Activated CD4-positive, alpha-beta T cell treated with anti-CD3 and anti-CD28 coated beads for 4 hours (primary cell): ENCODE data around the gene PRDM16.

Source experiments
- DNase-seq, 2 donors: peaks; one replicate each; pipeline ENCODE4 v3.0.0-alpha.2; 2020

The PRDM16 gene

DNA sequence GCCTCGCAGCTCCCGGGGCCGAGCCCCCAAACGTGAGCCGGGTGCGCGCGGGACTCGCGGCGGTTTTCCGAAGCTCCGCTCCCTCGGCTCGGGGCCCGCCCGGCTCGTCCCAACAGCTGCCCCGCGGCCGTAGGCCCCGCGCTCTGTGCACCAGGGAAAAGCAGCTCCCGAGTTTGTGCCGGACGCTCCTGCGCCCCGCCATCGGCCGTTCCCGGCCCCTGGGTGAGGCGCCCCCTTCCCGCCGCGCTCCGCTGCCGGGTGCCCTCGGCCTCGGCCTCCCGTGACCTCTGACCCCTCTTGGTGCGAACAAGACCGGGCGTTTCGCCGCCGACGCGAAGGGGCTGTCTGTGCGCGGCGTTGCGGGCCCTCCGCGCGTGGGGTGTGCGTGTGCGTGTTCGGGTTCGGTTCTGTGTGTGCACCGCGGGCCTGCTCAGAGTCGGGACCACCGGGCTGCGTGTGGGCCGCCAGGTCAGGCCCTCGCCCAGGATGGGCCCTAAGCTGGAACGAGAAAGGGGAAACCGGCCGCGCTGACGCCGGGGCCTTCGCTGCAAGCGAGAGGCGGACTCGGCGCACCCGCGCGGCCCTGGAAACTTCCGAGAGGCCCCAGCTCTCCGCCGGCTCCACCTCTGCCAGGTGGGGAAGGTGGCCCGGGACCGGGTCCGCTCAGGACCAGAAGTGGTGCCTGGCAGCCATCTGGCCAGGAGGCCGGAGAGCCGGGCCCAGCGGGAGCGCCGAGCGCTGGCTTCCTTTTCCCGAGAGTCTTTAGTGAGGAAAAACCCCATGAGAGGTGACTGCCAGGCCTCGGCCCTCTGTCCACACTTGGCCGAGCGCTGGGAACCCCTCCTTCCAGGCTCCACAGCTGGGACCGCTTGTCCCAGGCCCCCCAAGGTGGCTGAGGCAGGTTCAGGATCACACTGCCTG is 1.9 kb downstream of the PRDM16 start:
- no peak for DNase-seq

DNA sequence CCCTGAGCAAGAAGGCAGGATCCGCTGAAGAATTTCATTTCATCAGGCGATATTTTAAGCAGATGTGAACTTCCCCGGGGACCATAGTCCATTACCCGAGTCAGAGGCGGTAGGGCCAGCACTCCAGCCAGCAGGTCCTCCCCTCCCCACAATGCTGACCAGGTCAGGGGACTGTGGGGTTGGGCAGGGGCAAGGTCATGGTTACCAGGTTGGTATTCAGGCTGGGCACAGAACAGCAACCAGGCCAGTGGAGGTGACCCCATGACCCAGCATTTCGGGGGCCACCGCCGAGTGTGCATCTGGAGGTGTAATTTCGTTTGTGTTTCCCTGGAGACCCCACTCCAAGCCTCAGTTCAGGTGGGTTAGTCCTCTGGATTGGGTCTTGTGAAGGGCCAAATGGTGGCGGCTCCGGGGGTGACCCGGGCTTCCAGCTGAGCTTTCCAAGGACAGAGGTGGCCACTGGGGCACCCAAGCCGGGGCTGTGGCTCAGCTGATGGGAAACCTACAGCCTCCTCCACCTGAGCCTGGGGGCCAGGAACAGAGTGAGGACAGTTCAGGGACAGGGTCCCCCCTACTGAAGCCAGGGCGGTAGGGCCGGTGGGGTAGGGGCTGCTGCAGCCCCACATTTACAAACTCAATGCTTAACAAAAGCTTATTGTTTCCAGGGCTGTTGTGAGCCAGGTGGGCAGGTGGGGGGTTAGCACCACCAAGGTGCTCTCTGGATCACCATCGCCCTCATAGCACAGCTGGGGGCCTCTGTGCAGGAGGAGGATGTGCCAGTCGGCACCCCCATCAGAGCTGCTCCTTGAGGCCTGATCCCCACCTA is 2.8 kb downstream of the PRDM16 start:
- DNase-seq: no peak

DNA sequence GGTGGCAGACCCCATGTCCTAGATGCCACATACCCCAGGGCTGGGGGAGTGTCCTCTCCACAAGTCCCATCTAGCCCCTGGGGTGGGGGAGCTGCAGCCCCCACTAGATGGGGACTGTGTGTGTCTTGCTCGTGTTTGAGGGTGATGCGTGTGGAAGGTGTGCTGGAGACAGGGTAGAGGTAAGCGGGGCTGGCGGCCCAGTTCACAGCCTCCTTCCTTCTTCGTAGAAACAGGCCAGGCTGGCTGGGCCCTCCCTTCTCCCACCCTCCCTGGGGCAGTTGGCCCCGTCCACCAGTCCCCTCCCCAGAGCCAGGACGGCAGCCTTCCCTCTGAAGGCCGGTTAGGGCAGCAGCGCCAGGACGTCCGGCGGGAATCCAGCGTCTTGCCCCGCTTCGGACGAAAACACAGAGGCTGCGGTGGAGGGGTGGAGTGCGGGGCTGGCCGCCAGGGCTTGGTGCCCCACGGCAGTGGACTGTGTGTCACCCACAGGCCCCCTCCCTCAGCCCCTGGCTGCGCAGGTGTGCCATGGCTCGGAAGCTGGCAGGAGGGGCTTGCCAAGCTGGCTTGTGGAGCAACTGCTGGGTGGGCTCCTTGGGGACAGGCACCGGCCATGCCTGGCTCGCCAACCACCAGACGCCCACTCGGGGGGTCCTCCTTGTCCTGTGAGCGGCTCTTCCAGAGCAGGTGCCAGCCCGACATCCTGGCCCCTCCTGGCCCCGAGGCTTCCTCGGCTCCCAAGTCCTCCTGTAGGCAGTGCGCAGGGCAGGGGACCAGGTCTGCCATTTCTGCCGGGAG is 3.6 kb downstream of the PRDM16 start:
- no peak for DNase-seq

DNA sequence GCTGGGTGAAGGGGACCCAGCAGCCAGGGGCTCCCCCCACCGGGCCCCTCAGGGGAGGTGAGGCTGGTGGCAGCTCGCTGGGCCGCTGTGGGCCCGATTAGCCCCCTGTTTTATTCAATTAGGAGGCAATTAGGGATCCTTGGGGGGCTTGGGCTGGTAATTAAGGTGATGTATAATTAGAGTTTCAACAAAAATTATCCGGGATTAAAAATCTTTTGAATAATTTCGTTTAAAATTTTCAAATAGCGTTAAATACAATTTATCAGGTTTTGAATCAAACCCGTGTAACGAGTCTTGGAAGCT is 4.1 kb downstream of the PRDM16 start:
- DNase-seq: no peak

DNA sequence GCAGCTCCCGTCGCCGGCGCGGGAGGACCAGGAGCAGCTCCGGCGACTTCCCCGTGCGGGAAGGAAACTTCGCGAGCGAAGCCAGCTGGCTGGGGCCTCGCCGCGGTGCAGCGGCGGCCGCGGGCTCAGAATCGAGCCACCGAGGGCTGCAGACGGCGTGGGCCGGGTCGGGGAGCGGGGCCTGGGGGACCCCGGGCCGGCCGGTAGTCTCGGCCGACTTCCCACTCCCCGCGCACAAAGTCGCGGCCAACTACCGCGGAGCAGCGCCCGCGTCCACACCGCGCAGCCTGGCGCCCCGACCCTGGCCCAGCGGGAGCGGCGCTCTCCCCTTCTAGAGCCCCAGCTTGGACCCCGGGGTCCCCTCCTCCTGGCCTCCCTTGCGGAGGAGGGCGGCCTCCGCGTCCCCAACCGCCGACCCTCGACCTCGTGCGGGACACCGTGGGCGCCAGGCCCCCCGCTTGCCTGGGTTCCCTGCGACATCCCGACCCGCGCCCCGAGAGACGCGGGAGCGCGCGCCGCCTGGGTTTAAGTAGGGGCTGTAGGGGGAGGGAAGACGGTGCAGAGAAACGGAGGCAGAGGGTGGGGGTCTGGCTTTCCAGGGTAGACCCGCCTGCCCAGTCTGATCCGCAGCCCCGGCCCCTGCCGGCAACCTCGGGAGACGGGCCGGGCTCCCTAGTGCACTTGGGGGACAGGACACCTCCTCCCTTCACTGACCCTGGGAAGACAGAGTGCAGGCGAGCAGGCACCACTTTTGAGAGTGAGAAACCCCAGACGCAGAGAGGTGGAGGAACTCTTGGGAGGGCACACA is 4.7 kb downstream of the PRDM16 start:
- DNase-seq: no peak

DNA sequence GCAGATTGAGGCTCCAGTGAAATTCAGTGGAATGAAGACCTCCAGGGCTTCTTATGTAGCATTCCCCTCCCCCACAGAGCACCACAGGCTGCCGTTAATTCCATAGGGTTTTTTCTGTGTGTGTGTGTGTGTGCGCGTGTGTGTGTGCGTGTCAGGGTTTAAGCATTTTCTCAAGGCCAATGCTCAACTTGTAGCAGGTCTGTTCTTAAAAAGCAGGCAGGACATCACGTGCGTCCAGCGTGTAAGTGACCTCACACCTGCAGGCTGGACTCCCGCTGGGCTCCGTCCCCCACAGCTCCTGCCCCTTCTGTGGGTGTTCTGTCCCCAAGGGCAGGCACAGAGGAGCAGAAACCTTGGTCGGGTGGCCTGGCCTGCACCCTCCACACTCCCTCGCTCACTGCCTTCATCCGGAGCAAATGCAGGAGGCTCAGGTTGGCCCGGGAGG is 5.3 kb downstream of the PRDM16 start:
- DNase-seq: no peak

DNA sequence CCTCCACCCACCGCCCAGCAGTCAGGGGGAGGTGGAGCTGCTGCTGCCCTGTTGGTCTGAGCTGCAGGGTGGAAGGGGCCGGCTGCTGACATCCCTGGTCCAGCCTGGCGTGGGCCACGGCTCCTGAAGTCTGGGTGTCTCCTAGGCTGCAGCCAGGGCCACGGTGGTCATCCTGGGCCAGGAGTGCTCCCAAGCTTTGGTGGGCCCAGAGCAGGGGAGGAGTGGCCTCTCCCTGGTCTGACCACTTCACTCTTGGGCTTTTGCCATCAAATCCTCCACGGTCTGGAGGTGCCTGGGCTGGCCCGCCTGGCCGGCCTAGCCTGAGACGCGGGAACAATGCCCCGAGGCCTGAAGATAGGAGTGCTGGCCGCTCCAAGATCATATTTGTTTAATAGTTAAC is 5.8 kb downstream of the PRDM16 start:
- DNase-seq: no peak

DNA sequence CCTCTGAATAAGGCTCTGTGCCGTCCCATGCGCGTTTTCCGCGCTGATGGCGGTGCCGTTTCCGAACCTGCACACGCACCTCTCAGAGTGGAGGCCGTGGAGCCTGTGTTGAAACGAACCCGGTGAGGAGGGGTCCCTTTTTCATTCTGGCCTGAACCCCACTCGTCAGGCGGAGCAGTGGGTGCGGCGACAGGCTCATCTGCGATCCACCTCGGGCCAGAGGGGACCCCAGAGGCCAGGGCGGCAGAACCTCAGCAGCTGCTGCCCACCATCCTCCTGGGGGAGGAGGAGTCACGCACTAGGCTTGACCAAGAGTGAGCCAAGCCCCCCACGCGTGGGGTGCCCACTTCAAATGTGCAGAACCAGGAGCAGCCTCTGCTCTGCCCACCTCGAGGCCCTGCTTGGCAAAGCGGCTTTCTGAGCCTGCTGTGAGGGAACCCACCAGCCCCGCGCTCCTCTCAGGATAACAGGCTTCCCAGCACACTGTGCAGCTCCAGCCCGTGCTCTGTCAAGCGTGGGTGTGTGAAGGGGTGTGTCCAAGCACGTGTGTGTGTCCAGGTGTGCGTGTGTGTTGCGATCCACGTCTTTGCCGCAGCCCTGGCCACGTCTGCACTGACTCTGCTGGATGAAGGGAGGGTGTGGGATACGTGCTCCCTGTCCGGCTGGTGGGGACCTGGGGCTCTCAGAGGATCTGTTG is 6.8 kb downstream of the PRDM16 start:
- DNase-seq: no peak

DNA sequence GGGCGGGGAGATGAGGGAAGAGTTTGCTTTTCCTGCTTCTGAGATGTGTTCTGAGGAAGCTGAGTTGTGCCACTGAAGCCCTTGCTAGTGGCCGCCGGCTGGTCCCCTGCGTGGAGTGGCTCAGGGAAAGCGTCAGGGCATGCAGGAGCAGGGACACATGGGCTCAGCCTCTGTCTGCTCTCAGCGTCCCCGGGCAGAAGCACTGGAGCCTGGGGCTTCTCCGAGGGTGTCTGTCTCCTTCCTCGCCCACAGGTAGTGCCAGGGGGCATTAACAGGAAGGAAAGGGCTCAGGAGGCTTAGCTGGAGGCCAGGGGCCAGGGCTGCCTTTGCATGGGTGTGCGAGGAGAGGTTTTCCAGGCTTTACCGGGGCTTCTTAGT is 7.3 kb downstream of the PRDM16 start:
- no peak for DNase-seq

DNA sequence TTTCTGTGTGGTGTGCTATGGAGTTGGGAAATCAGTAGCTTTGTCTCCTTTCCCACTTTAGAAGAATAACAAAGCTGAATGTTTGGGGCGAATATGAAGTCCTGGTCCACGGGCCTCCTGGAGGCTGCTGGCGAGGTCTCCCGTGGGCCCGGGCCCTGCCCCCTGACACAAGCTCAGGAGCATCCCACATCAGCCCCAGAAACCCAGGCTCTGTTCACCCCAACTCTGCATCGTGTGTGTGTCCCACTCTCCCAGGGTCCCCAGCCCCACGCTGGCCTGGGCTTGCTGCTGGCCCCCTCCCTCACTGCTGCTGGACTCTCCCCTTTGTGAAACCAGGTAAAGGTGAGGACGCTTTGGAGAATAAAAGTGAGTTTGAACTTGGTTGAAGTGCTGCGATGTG is 8.1 kb downstream of the PRDM16 start:
- no peak for DNase-seq

DNA sequence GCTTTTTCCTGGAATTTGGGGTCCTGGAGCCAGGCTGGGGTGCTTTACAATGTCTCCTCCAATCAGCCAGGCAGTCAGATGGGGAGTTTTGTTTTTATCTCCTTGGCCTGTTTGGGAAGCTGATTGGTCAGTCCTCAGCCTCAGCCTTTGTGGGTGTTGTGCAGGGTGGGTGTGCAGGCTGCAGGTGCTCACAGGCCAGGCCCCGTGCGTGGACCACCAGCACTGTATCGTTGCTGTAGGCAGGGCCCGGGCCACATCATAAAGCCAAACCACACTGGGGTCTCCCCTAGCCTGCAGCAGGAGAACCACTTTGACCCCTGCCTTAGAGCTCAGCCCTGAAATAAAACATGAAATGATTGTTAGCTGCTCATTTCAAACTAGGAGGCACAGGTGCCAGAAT is 8.6 kb downstream of the PRDM16 start:
- no peak for DNase-seq

DNA sequence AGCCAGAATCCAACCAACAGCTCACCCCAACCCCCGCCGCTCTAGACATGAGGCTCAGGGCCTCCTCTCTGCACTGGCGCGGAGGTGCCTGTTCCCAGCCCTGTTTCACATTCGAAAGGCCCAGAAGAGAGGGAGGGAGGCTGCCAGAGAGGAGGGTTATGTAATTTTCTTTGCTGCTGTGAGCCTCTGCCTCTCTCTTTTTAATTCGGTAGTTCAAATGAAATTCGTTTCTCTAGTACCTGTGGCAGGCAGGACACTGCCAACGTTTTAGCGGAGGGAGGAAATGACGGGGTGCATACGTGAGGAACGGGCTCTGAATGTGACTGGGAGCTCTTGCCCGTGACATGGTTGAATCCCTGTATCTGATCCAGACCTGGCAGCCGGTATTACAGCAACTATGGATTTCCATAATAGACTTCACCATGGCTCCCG is 9.4 kb downstream of the PRDM16 start:
- DNase-seq: no peak

DNA sequence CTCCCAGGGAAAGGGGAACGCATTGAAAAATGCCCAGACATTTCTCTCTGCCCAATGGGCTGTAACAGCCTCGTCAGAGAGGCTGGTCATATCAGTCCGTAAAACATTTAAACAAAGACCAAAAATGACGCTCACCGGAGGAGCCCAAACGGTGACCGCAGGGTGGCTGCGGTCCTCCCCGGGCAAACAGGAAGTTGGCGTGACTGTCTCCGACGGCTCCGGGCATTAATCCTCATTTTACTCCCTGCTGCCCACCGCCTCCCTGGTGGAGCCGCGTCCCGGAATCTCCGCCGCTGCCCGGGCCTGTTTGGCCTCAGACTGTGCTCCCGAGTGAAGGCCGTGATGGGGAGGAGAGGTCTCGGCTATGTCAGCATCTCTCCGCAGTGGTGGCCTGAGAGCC is 9.9 kb downstream of the PRDM16 start:
- DNase-seq: no peak

DNA sequence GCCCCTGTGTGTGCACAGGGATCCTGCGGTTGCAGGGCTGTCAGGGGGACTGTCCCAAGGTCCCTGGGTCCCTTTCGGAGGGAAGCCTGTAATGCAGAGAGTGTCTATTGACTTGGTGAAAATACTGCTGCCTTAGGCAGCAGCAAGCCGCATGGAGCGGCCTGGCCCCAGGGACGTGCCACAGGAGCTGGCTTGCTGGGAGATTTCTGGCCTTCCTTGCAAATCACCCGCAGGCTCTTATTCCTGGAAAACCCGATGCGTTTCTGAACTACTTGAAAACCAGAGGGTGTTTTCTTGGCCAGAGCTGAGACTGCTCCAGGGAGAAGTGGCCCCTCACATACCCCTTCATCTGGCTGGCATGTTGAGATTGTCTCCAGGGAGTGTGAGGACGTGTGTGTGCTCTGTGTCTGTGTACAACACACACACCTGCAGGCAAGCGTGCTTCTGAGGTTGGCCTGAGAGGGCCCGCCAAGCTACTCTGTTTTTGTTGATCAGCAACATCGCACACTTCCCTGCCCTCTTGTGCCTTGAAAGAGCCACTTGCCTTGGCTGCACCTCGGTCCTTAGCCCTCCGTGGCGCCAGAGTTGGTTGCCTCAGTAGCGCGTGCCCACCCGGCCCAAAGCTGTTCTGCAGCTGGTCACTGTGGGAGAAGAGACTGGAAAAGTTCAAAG is 10.5 kb downstream of the PRDM16 start:
- DNase-seq: no peak

DNA sequence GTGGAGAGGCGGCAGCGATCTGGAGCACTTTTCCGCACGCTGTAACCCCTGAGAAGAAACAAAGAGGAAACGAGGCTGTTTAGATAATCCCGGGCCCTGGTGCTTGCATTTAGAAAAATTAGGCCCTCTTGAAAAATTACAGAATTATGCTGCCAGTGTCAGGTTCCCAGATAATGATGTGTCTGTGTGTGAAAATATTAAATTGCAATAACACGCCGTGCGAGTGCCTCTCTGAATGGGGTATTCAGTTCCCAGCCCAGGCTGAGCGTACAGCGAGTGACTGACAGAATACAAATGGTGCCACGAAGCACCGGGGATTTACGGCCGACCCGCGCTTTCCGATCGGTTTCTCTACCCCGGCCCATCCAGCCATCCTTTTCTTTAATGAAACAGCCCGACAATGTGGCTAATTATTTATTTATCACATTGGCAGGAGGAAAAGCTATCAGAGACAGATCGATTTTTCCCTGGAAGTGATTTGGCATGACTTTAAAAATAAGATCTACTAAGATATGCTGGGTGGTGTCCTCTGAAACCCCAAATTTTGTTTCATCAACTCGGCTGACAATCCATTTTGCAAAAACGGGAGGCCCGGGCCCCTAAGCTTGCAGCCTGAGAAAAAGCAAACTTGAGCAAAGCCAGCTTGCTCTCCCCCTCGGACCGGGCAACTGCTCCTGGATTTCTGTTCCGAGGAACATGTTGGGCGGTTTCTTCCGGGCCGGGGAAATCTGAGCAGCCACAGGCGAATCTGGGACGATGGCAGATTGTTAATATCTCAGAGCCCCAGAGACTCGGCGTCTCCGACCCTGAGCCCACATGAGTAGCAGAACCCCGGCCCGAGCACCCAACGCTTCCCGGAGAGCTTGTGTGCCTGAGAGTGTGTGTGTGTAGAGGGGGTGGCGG is 11.3 kb downstream of the PRDM16 start:
- no peak for DNase-seq

DNA sequence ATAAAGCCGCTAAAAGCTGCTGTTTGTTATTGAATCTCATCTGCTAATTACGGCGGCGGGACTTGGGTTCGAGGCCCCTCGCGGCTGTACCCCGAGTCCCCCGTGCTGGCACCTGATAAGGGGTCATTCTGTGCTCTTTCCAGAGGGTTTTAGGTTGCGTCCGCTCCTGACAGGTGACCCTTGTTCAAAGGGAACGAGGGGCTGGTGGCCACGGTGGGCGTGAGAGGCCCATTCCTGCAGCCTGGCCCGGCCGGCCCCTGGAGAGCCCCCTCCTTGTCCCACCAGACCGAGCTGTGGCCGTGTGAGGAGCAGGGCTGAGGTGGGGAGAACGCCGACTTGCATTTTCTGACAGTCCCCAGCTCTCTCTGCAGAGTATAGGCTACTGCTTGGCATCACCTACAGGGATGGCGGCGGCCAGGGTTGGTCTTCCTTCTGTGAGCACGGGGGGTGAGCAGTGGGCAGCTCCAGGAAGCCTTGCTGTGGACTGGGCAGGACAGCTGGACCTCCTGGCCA is 12.2 kb downstream of the PRDM16 start:
- DNase-seq: no peak

DNA sequence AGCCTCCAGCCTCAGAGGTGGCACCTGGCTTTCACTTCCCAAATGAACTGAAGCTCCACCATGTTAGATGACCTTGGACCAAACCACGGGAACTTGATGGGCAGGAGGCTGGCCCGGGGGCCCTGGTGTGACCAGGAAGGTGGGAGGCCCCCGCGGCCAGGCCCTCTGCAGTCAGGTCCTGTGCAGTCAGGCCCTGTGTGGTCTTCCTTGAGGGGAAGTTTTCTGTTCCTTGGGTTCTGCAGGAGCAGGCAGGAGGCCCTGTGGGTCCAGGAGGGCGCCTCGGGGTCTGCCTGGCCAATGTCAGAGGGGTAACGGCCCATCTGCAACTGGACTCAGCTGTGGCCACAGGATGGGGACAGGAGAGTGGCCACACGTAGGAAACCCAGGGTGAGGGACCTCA is 13.0 kb downstream of the PRDM16 start:
- DNase-seq: no peak

DNA sequence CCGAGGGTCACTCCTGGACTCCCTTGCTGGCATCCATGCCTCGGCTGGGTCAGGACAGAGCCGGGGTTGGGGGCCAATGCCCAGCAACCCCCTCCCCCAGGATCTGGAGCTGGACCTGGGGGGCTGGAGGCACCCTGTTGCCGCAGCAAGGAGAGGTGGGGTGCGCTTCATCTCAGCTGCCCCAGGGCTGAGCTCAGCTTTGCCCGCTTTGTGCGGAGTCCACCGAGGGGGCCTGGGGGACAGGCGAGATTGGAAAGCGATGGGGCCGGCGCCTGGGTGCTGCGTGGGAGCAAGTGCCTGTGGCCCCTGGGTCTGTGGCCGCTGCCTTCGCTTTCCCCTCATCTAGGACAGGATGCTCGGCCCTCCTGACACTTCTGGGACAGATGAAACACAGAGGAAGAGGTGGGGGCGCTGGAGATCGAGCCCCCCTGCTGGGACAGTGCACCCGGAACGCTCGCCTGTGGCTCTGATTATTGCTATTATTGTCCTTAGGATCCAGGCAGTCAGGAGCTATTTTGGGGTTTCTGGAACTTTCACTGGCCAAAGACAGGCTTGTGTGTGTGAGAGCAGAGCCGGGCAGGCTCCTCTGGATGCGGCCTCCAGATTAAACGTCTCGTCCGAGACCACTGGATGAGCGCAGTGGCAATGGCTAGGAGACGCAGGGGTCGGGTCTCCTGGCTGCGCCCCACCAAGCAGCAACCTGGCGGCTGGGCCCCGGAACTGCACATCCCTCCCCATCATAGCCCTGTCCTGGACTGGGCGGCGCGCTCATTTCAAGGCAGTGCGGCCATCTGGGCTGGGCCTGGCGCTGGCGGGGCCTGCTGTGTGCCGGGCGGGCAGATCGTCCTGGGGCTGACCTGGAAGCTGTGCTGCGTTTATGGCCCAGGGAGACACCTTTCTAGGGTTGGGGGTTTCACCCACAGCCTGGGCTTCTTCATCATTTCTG is 13.8 kb downstream of the PRDM16 start:
- DNase-seq: no peak

DNA sequence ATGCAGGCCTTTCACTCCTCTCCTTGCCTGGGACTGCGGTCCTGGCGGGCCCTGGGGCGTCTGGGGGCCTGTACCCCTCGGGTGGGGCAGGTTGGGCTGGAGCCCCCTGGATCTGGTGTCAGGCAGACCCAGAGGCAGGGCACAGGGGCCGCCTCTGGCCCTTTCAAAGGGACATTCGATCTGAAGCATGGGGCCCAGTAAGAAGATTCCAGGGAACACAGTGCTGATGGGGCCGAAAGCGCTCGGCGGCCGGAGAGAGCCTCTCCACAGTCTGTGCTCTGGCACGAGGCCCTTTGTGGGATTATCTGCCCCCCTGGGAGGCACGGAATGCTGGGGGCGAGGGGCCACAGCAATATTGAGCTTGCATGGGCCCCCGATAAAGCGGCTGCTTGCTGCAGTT is 15.2 kb downstream of the PRDM16 start:
- no peak for DNase-seq
